A549 (cell line): Measurements from ENCODE around the gene PDE4D. TPM values are rescaled to one million over a fixed set of nuclear protein-coding genes. Genes with fewer than 3 reads are reported as not detected.

Experiments used
- ATAC-seq, 2 experiments: fragments of 200-7000 bp in 1 of 2; fragments of >200 bp in 1 of 2; cut with Nextera tagmentation in 1 of 2; cut with Tn5 transposase in 1 of 2; 3 replicates each; pipeline versions ENCODE4 v1.8.0 to v1.9.1; 2018 to 2020; ENCODE audit warnings: mild to moderate bottlenecking in 1 of 2, moderate library complexity in 1 of 2
- CTCF ChIA-PET: fragments of 300-600 bp; sonication (Branson Sonifier 250); formaldehyde crosslinking; extraction: SDS; loops from one replicate; lab custom pipeline; 2021; ENCODE audit warnings: antibody characterized with exemption, inconsistent platforms; lab: Yijun Ruan, JAX
- POLR2A ChIA-PET: fragments of 350-600 bp; formaldehyde crosslinking; extraction: SDS; loops from one replicate; lab custom pipeline; 2021; ENCODE audit warnings: antibody characterized with exemption, inconsistent platforms; lab: Yijun Ruan, JAX
- DNase-seq, 2 experiments: peaks; one replicate each; pipeline versions ENCODE4 v3.0.0 to v3.0.0-alpha.2; 2011 to 2016; ENCODE audit warnings: low read depth in 1 of 2, low spot score in 1 of 2
- FAIRE-seq: peaks from 2 replicates; lab custom pipeline; 2011; peaks lifted over from hg19 to GRCh38; lab: Jason Lieb, UNC
- H3K27ac ChIP-seq, 2 experiments: fragments of >200 bp; sonication (Bioruptor Twin); formaldehyde crosslinking; 3 replicates each; pipeline ENCODE4 v1.5.1; 2016 to 2017
- H3K4me1 ChIP-seq: fragments of >200 bp; sonication (Bioruptor Twin); formaldehyde crosslinking; 3 replicates; pipeline ENCODE4 v1.6.1; 2016
- H3K4me2 ChIP-seq: fragments of >200 bp; sonication (Bioruptor Twin); formaldehyde crosslinking; 3 replicates; pipeline ENCODE4 v1.6.1; 2016
- H3K4me3 ChIP-seq: fragments of >200 bp; sonication (Bioruptor Twin); formaldehyde crosslinking; 3 replicates; pipeline ENCODE4 v1.5.1; 2016
- H3K9me3 ChIP-seq: fragments of >200 bp; sonication (Bioruptor Twin); formaldehyde crosslinking; 3 replicates; pipeline ENCODE4 v1.6.1; 2016
- BCL3 ChIP-seq: fragments of >200 bp; sonication (Bioruptor Twin); formaldehyde crosslinking; IDR thresholded peaks from 3 replicates; pipeline ENCODE4 v1.6.1; 2016
- BHLHE40 ChIP-seq: IDR thresholded peaks from 2 replicates; pipeline ENCODE4 v1.6.1; 2012; ENCODE audit warnings: low read depth, low read length, inconsistent platforms
- CBX2 ChIP-seq: fragments of 200-600 bp; sonication (generic); IDR thresholded peaks from 2 replicates; pipeline ENCODE4 v1.6.1; 2016; ENCODE audit warnings: low read depth, mild to moderate bottlenecking, borderline replicate concordance
- CTCF ChIP-seq: fragments of >200 bp; sonication (Bioruptor Twin); formaldehyde crosslinking; IDR thresholded peaks from 3 replicates; pipeline ENCODE4 v1.5.1; 2016
- E2F6 ChIP-seq: IDR thresholded peaks from 2 replicates; pipeline ENCODE4 v1.6.1; 2012; ENCODE audit warnings: low read depth, borderline replicate concordance
- EP300 ChIP-seq, 2 experiments: fragments of >200 bp; sonication (Bioruptor Twin); formaldehyde crosslinking; IDR thresholded peaks; 2 replicates in 1 of 2; 3 replicates in 1 of 2; pipeline ENCODE4 v1.6.1; 2016 to 2017
- FOXS1 ChIP-seq: fragments of 250-450 bp; sonication (Bioruptor Pico); IDR thresholded peaks from 2 replicates; pipeline ENCODE4 v1.5.0; 2020; ENCODE audit warnings: mild to moderate bottlenecking, moderate library complexity
- GATA3 ChIP-seq: IDR thresholded peaks from 2 replicates; pipeline ENCODE4 v1.6.1; 2012; ENCODE audit warnings: borderline replicate concordance
- HDAC2 ChIP-seq: fragments of 200-600 bp; sonication (generic); IDR thresholded peaks from 2 replicates; pipeline ENCODE4 v1.6.1; 2016
- HEYL ChIP-seq: fragments of 250-450 bp; sonication (Bioruptor Pico); IDR thresholded peaks from 2 replicates; pipeline ENCODE4 v1.8.0; 2021; ENCODE audit warnings: mild to moderate bottlenecking, moderate library complexity
- HOXA7 ChIP-seq: fragments of 250-450 bp; sonication (Bioruptor Pico); IDR thresholded peaks from 2 replicates; pipeline ENCODE4 v1.5.0; 2020; ENCODE audit warnings: mild to moderate bottlenecking, moderate library complexity
- HOXB13 ChIP-seq: fragments of 250-450 bp; sonication (Bioruptor Pico); IDR thresholded peaks from 2 replicates; pipeline ENCODE4 v1.5.0; 2020; ENCODE audit warnings: low read depth, mild to moderate bottlenecking, moderate library complexity
- HOXB5 ChIP-seq: fragments of 250-450 bp; sonication (Bioruptor Pico); IDR thresholded peaks from 2 replicates; pipeline ENCODE4 v1.5.0; 2020; ENCODE audit warnings: mild to moderate bottlenecking, moderate library complexity
- MAX ChIP-seq: IDR thresholded peaks from 2 replicates; pipeline ENCODE4 v1.6.1; 2012
- MAZ ChIP-seq: fragments of 150-350 bp; IDR thresholded peaks from 2 replicates; pipeline ENCODE4 v1.6.1; 2014; ENCODE audit warnings: antibody characterized with exemption, low read depth, low read length, borderline replicate concordance
- MYC ChIP-seq: IDR thresholded peaks from 2 replicates; pipeline ENCODE4 v1.6.1; 2012; ENCODE audit warnings: mild to moderate bottlenecking, inconsistent platforms, low read length, improper control_type of control experiment, borderline replicate concordance
- NPAS2 ChIP-seq: fragments of 250-450 bp; sonication (Bioruptor Pico); IDR thresholded peaks from 2 replicates; pipeline ENCODE4 v1.8.0; 2022; ENCODE audit warnings: mild to moderate bottlenecking, moderate library complexity, borderline replicate concordance
- NR3C1 ChIP-seq: fragments of >200 bp; sonication (Bioruptor Twin); formaldehyde crosslinking; IDR thresholded peaks from 3 replicates; pipeline ENCODE4 v1.6.1; 2017
- PBX3 ChIP-seq: IDR thresholded peaks from 2 replicates; pipeline ENCODE4 v1.6.1; 2012
- PHF8 ChIP-seq: fragments of 200-600 bp; sonication (generic); IDR thresholded peaks from 2 replicates; pipeline ENCODE4 v1.6.1; 2016; ENCODE audit warnings: low read depth, mild to moderate bottlenecking, antibody characterized with exemption, moderate library complexity, borderline replicate concordance
- RAD21 ChIP-seq, 2 experiments: fragments of >200 bp in 1 of 2; sonication (Bioruptor Twin) in 1 of 2; formaldehyde crosslinking in 1 of 2; IDR thresholded peaks in 1 of 2; conservative IDR thresholded peaks in 1 of 2; 2 replicates in 1 of 2; 3 replicates in 1 of 2; pipeline ENCODE4 v1.6.1; 2012 to 2018; ENCODE audit warnings: inconsistent platforms in 1 of 2
- RCOR1 ChIP-seq: fragments of 150-350 bp; IDR thresholded peaks from 2 replicates; pipeline ENCODE4 v1.6.1; 2014; ENCODE audit warnings: antibody characterized with exemption, low read length, low read depth
- RFX5 ChIP-seq: fragments of 450-650 bp; IDR thresholded peaks from 2 replicates; pipeline ENCODE4 v1.7.1; 2014; ENCODE audit warnings: antibody characterized with exemption, mild to moderate bottlenecking, moderate library complexity
- RNF2 ChIP-seq: fragments of 200-600 bp; sonication (generic); IDR thresholded peaks from 2 replicates; pipeline ENCODE4 v1.6.1; 2016; ENCODE audit warnings: low read depth, mild to moderate bottlenecking, antibody characterized with exemption, moderate library complexity, borderline replicate concordance
- SMC3 ChIP-seq: fragments of >200 bp; sonication (Bioruptor Twin); formaldehyde crosslinking; IDR thresholded peaks from 3 replicates; pipeline ENCODE4 v1.6.1; 2018; ENCODE audit warnings: inconsistent platforms
- TP53 ChIP-seq: fragments of 250-450 bp; sonication (Bioruptor Pico); IDR thresholded peaks from 2 replicates; pipeline ENCODE4 v1.5.0; 2021; ENCODE audit warnings: mild to moderate bottlenecking, moderate library complexity
- WGBS: methylation state at CpG from one replicate; pipeline ENCODE4 v1.1.6; 2017; ENCODE audit errors: missing lambda C conversion rate; 5-methylcytosine and 5-hydroxymethylcytosine counted together
- polyA plus RNA-seq, 4 experiments: library from polyadenylated mRNA; depleted of rRNA in 3 of 4; stranded (reverse); fragments of >200 nt; fragmentation: RNase III in 1 of 4; extraction: RNeasy Plus Mini Kit Qiagen cat#74134 plus additional on column Dnase treatment in 1 of 4; gene quantifications; 2 replicates in 3 of 4; 3 replicates in 1 of 4; pipeline ENCODE4 v1.2.3, GENCODE V29; 2011 to 2017

Gene PDE4D
- polyA plus RNA-seq, 2 of the 4 experiments (the other 2 are of a cell fraction), result 74.0 to 213 TPM

- Histone ChIP-seq H3K4me2 (peak overlapping the region; percentile 83; the same call in 2 of the 3 replicates), H3K4me3 (no peak overlapping the region)
- POLR2A ChIA-PET, result no interaction called here
- TF ChIP-seq RCOR1, result no peak
- TF ChIP-seq HOXA7 (CRISPR knock-in tag), result no peak
- TF ChIP-seq E2F6, result no peak
- TF ChIP-seq PBX3, result no peak
- TF ChIP-seq CTCF, result no peak
- TF ChIP-seq MAZ, result no peak
- no peak for TF ChIP-seq HEYL (CRISPR knock-in tag)
- TF ChIP-seq MYC, result no peak
- TF ChIP-seq RFX5, result no peak
- TF ChIP-seq NPAS2 (CRISPR knock-in tag), result no peak
- TF ChIP-seq HDAC2, result no peak
- TF ChIP-seq MAX, result no peak
- TF ChIP-seq NR3C1, result no peak
- no peak for TF ChIP-seq HOXB5 (CRISPR knock-in tag)
- TF ChIP-seq, all 56 proteins: peak for 0
- no peak for ATAC-seq
- no peak for FAIRE-seq
- Histone ChIP-seq H3K9me3 (no peaks in the 10 kb centered on the region), H3K27ac (peak overlapping the region; percentile 30 to 51; a peak in 4 of 6 replicates), H3K4me1 (peaks cover 93% of the 10 kb centered on the region)
- CTCF ChIA-PET, result interaction anchor here (1.0 to 1.7 kb wide), 2 partner anchors 9 to 47 kb away, joined by 4 read pairs; no protein-coding TSS in a partner anchor
- 76% methylated on average over 3 of the region's 3 CpGs for WGBS
- no peak for DNase-seq
Measured at GRCh38 chr5:59753599-59753998, 139.9 kb downstream of the PDE4D start.

- no peak overlapping the region for H3K4me3 ChIP-seq
- TF ChIP-seq HOXB13 (CRISPR knock-in tag) (no peak), HEYL (CRISPR knock-in tag) (no peak), RFX5 (no peak), MAX (no peak), PHF8 (no peak), BCL3 (no peak), RAD21 (conservative IDR thresholded peaks at IDR 0.05 in 1 of 2, IDR thresholded peaks at IDR 0.05 in 1 of 2) (no peak), RCOR1 (no peak), FOXS1 (CRISPR knock-in tag) (no peak), EP300 (IDR thresholded peaks at IDR 0.05) (no peak), BHLHE40 (no peak), RNF2 (no peak), NR3C1 (no peak), CBX2 (no peak), TP53 (no peak), MYC (no peak), SMC3 (no peak), CTCF (no peak), GATA3 (no peak), MAZ (no peak)
- CTCF ChIA-PET, result interaction anchor here (0.6 kb wide), 1 partner anchor 50 kb away, joined by 3 read pairs; no protein-coding TSS in a partner anchor
- POLR2A ChIA-PET, result no interaction called here
- H3K27ac ChIP-seq, result peak overlapping the region; percentile 26 to 66; a peak in 4 of 6 replicates
- peaks cover 85% of the 10 kb centered on the region for H3K4me1 ChIP-seq
- WGBS, result 95% methylated on average over 4 of the region's 4 CpGs
- FAIRE-seq (no peak), ATAC-seq (no peak), DNase-seq (no peak)
- H3K4me2 ChIP-seq, result peak overlapping the region; percentile 41; the same call in 1 of the 3 replicates
- no peaks in the 10 kb centered on the region for H3K9me3 ChIP-seq
Measured at GRCh38 chr5:59749782-59750520, 143.6 kb downstream of the PDE4D start.
